ENCODE results near the gene FXR2.
"Not testable (repeated sequence)": the region's sequence is repeated elsewhere in the genome, so short reads cannot be mapped to it uniquely, and the experiment has no call there.

Gene FXR2

DNA sequence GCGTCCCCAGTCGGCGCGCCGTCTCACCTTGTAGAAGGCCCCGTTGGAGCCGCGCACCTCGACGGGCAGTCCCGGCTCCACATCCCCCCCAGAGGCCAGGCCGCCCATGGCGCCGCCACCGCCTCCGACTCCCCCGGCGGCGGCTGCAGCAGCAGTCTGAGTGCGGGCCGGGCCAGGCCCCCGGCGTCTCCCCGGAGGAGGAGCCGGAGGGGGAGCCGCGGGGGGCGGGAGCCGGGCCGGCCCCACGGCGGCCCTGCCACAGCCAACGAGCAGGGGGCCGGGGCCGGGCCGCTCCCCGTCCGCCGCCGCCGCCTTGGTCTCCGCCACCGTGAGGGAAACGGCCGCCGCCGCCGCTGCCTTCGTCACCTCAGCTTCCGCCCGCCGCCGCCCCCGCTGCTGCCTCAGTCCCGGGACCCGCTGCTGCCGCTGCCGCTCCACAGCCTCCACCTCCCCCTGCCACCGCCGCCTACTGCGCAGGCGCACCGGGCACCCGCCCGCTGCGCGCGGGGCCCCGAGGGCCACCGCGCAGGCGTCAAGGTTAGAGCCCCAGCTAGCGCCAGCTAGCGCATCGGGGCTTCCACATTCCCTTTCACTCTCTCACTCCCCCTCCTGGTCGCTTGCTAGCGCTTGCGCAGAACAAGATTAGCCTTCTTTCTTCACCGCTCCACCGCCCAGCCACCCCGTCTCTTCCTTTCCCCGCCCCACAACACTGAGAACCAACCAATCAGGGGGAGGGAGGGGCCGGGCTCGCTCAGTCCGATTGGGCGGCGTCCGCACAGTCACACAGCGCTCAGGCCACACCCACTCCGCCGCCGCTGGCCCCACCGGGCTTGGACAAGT, at the start of gene FXR2:
FXR2 (minus strand) TSS at position 473 of the 840 bp plus-strand sequence; CDS start at position 108, 365 bp downstream.
- DNase-seq = peak; percentile 96 to 98

DNA sequence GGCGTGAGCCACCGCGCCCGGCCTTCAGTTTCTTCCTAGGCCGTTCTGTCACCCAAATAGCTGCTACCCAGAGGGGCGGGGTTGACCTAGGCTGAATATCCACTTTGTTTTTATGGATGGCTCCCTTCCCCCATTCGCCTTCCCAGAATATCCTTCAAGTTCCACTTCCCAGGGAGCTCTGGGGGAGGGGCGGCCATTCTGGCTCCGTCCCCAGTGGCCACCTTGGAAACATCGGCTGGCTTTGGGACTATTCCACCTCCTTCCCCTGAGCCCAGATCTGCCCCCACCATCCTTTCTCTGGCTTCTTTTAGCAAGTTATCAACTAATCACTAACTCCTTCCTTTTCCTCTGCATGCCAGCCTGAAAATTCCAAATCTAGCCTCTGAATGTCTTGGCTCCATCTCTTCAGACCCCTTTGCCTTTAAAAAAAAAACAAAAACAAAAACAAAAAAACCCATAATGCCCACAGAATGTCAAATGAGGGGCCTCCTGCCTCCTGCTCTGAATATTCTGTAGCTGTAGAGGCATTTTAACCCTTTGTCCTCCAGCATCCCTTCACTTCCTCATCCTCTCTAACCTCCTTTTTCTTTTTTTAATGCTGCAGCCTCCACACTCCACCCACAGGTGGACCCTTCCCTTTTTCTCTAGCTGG, 42.4 kb upstream of the FXR2 start:
- no peak for DNase-seq

DNA sequence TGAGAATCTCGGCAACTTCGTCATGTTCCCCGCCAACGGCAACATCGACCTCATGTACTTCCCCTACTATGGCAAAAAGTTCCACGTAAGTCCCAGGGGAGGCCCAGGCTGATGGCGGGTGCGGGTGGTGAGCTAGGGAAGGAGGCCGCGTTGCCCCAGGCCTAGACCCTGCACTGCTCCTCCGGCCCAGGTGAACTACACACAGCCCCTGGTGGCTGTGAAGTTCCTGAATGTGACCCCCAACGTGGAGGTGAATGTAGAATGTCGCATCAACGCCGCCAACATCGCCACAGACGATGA, 40.8 kb upstream of the FXR2 start:
- no peak for DNase-seq

DNA sequence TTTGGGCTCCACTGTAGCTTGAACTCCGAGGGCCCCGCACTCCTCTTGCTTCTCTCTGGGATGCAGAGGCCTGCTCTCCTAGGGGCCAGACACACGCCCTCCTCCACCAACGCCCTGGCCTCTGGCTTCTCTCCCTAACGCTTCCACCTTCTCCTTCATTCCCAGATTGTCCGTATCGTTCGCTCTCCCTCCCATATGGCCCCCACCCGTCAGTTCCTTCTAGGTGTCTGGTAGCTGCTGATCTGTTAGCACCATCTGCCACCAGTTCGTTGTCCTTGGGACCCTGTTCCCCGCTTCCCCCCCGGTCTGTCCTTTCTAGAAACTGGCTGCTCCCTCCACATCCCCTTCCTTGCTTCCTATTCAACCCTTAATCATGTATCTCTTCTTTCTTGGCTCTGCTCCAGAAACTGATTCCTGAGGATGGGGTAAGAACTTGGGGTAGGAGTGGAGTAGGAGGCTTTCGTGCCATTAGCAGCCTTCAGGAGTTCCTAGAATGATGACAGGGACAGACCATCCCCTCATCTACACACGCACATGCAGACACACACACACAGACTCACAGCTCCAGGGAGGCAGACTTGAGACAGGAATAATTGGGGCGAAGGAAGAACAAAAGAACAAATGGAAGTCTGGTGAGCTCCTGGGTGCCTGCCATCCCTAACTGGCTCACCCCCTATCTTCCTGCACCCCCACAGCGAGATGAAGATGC, 40.3 kb upstream of the FXR2 start:
- DNase-seq = no peak

DNA sequence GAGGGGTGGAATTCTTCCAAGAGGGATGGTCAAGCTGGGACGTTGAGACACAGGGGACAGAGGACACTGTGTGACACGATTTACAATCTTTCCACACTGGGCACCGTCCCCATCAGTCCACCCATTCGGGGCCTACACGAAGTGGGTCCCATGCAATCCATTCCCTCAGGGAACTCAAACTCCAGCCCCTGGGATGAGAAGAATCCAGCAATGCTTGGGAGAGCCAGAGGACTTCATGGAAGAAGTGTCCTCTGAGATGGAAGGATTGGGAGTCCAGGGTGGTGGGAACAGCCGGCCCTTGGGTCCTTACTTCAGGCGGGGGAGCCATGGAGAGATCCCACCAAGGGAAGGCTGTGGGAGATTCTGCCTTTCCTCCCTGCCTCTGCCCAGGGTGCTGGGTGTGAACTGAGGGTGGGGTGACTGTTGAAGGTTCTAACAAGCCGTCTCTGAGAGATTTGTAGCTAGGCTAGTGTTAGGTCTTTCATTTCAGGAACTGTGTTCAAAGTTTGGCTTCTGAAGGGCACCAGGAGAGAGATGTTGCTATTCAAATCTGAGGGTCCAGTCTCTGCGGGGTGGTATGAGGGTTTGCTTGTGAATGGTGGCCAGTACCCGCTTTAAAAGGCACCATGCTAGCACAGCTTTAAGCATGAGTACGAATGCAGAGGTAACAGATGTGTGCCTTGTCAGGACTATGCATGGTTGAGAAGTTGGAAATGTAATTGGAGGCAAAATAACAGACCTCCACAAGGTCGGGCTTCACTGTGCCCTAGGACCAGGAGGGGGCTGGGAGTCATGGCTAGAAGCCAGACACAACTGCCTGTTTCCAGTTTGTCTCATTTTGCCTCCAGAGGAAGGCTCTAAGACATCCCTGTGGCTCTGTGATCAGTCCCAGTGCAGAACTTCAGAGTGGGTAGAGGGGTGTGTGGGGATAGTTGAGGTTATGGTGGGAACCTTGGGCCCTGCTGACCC, 38.0 kb upstream of the FXR2 start:
- DNase-seq = no peak

DNA sequence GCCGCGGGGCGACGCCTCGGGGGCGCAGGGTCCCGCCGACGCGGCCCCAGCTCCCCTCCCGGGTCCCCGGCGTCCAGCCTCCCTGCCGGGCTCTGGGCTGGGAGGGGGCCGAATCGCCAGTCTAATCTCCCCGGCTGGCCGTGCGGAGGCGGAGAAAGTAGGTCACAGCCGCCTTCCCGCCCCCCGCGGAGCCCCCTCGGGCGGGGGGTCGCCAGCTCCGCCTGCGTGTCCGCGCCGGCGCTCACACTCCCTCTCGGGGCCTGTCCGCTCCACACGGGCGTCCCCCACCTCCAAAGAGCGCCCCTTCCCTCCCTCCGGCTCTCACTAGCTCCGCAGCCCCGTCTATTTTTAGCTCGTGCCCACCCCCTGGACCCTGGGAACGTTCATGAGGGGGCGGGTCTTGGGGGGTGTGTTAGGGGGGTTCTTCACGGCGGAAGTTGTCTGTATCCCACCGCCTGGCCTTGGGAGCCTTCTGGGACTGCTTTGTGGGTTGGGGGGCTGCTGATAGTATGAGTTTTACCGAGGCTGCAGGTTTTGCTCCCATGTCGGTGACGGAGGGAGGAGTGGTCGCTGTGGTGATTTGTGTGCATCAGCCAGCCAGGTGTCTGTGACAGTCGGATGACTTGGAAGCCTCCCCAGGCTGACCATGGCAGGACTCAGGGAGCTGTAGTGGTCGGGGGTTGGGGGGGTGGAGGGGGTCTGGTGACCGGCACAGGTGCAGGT, 37.1 kb upstream of the FXR2 start:
- DNase-seq = no peak

DNA sequence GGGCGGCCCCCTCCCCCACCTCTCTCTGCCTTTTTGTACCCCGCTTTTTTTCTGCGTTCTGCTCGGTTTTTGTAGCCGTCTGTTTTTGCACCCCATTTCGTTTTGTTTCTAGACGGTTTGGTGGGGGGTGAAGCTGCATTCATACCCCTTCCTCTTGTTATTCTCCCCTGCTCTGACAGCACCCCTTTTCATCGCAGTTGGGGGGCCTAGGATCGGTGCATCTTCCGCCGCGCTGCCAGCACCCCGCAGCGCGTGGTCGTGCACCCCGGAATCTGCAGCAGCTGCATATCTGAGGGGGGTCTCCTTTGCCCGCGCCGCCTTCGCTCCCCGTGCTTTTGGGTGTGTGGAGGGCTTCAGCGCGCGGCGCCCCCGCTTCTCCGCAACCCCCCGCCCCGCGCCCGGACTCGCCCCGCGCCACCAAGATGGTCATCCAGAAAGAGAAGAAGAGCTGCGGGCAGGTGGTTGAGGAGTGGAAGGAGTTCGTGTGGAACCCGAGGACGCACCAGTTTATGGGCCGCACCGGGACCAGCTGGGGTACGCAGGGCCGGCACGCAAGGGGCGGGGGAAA, 36.5 kb upstream of the FXR2 start:
- no peak for DNase-seq

DNA sequence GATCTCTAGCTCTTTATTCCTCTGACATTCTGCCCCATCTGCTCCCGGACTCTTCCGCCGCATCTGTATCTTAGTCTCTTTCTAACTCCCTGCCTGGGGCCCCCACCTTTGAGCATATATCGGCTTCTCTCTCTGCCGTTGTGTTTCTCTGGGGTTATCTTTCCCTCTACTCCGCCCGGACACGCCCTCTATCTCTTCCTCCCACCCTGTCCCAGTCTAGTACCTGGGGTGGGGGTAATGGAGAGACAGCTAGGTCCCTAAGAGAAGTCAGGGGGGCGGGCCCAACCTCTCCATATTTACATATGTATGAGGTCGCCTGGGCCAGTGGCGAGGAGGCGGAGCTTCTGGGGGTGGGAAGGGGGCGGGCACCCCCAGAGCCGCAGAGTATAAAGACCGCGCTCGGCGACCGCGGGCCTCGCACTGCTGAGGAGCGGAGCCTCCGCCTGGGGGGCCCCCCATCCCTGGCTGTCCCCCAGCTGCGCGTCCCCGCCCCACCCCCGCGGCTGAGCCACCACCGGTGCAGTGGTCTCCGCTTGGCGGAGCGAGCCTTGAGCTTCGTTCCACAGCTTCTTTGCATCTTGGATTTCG, 35.9 kb upstream of the FXR2 start, which contains the start of gene ATP1B2:
ATP1B2 (plus strand) TSS at position 418 of the 588 bp plus-strand sequence. CDS start 593 bp downstream, outside the sequence.
- DNase-seq = no peak

DNA sequence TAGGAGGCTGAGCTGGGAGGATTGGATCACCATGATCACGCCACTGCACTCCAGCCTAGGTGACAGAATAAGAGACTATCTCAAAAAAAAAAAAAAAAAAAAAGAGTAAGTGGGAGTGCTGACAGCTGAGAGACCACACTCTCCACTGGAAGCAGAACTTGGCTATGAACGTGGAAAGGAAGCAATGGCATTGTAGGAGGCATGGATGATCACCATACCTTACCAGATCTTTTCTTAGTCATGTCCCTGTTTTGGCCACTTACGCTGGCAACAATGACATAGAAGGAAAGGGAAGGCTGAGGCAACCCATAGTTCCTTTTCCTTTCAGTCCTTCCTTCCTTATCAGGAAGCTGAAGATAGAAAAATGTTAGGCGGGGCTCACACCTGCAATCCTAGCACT, 32.3 kb upstream of the FXR2 start:
- no peak for DNase-seq

DNA sequence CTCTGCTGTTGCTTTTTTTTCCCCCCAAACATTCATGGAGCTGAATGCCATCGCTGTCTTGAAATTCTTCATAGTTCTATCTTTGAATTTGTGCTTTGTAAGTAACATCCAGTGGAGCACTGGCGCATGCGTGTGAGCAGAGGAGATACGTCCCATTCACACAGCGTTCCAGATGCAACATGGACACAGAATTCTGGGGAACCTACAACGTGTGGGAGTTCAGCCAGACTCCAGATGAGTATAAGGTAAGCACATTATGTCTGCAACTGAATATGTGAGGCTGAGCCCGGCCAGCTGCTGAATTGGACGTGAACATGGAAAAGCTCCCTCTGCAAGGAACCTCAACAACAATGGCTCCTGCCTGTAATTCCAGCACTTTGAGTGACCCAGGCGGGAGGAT, 31.8 kb upstream of the FXR2 start:
- no peak for DNase-seq

DNA sequence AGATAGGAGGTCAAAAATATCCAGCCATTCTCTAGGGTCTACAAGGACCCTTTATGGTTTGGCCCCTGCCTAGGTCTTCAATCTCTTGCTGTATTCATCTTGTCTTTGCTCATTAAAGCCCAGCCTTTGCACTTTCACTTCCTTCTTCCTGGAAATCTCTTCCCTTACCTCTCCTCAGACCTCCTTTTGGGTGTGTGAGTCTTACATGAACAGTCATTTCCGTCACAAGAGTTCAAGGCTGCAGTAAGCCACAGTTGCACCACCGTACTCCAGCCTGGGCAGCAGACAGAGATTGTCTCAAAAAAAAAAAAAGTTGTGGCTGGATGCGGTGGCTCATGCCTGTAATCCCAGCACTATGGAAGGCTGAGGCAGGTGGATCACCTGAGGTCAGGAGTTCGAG, 30.1 kb upstream of the FXR2 start:
- no peak for DNase-seq

DNA sequence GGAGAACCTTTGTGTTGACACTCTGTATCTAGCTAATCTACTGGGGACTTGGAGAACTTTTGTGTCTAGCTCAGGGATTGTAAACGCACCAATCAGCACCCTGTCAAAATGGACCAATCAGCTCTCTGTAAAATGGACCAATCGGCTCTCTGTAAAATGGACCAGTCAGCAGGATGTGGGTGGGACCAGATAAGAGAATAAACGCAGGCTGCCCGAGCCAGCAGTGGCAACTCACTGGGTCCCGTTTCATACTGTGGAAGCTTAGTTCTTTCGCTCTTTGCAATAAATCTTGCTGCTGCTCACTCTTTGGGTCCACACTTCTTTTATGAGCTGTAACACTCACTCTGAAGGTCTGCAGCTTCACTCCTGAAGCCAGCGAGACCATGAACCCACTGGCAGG, 26.9 kb upstream of the FXR2 start:
- DNase-seq = not testable (repeated sequence)

DNA sequence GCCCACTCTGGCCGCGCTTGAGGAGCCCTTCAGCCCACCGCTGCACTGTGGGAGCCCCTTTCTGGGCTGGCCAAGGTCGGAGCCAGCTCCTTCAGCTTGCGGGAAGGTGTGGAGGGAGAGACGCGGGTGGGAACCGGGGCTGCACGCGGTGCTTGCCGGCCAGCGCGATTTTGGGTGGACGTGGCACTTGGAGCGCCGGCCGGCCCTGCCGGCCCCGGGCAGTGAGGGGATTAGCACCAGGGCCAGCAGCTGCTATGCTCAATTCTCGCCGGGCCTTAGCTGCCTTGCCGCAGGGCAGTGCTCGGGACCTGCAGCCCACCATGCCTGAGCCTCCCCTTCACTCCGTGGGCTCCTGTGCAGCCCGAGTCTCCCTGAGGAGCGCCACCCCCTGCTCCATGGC, 26.1 kb upstream of the FXR2 start:
- no peak for DNase-seq

DNA sequence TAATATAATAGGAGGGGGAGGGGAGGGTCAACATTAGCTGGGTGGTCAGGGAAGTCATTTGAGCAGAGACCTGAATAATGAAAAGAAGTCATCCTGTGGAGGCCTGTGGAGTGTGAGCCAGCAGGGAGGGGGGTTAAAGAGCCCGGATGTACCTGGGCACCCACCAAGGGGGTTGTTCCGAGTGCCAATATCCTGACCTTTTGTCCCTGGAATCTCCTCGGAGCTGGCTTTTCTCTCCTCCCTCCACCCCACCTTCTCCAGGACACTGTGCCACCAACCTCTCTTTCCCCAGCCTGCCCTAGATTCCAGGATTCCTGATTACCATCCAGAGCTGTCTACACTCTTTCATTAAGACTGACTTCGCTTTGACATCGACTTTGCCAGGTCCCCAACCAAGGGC, 21.5 kb upstream of the FXR2 start:
- no peak for DNase-seq

DNA sequence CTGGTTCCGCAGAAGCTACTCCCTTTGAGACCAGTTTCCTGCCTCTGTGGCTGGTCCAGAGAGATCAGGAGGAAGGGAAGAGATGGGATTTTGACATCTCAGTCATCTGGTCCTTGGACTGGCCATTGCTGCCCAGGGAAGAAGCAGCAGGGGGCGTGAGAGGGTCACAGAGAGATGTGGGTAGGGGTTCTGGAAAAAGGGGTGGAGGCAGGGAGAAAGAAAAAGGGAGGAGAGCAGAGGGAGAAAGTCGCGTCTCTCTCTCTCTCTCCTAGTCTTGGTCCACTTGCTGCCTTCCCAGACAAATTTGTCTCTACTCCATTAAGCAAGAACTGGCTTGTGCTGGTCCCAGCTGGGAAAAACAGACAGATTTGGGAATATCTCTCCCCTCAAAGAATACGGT, 19.7 kb upstream of the FXR2 start:
- DNase-seq = no peak

DNA sequence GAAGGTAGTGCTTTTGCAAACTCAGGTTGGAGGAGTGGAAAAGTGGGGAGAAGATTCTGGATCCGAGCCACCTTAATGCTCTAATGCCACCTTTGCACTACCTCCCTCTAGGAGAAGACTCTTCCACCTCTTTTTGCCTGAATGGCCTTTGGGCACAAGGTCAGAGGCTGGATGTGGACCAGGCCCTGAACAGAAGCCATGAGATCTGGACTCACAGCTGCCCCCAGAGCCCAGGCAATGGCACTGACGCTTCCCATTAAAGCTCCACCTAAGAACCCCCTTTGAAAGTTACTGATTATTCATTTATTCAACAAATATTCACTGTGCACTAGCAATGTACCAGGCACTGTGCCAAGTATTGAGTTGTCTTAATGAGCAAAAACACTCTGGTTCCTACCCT, 18.4 kb upstream of the FXR2 start:
- DNase-seq = no peak

DNA sequence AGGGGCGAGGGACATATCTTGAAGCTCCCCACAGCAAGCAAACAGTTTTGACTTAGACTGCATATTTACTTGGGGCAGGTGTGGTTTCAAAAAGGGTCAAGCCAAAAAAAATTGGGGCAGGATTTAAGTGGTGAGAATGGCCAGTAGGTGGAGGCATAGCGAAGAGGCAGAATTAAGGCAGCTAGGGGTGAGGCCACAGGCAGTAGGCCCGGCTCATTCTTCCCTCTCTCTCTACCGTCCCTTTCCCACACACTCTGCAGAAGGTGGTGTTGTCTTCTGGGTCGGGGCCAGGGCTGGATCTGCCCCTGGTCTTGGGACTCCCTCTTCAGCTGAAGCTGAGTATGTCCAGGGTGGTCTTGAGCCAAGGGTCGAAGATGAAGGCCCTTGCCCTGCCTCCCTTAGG, 17.8 kb upstream of the FXR2 start:
- DNase-seq = no peak

DNA sequence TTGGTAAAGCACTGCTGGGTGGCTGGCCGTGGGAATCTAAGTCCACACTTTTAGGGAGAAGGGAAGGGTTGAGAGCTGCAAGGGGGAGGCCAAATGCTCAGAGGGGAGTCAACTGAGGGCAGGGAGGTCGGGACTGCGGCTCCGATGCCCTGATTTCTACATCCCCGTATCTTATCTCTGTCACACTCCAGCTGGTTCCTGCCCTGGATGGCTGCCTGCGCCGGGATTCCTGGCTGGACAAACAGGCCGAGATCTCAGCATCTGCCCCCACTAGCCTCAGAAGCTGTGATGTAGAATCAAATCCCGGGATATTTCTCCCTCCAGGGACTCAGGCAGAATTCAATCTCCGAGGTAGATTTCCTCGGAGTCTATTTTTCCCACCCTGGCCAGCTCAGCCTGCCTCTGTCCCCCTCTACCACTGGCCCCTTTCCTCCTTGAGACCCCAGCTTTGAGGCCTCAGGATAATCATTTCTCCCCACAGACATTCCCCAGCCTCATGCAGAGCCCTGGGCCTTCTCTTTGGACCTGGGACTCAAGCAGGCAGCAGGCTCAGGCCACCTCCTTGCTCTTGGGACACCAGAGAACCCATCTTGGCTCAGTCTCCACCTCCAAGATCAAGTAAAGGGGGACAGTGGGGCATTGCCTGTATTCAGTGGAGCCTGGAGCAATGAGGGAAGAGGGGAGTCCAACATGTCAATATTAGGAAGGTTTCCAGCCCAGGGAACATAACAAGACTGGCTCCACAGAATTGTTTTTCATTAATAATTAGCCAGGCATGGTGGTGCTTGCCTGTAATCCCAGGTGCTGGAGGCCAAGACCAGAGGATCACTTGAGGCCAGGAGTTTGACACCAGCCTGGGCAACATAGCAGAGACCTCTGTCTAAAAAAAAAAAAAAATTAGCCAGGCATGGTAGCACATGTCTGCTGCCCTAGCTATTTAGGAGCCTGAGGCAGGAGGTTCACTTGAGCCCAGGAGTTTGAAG, 17.0 kb upstream of the FXR2 start:
- DNase-seq = no peak

DNA sequence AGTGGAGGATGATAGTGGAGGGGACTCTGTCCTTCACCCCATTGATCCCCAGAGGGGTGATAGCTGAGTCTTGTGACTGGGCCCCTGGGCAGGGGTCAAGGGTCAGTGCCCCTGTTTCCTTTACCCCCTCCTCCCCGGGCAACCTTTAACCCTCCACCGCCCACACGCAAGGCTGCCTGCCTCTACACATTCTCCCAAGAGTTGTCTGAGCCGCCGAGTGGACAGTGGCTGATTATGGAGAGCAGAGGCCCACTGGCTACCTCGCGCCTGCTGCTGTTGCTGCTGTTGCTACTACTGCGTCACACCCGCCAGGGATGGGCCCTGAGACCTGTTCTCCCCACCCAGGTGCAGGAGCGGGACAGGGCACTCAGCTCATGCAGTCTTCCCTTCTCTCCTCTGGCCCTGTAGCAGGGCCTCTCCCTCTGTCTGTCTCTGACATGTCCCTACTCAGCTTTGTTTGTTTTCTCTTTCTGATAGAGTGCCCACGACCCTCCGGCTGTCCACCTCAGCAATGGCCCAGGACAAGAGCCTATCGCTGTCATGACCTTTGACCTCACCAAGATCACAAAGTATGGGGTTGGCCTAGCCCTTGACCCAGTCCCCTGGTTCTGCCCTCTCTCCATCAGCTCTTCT, 15.4 kb upstream of the FXR2 start, which contains the start of gene SHBG:
SHBG (plus strand) TSS at position 197 of the 633 bp plus-strand sequence; CDS start at position 235, 38 bp downstream.
- DNase-seq = no peak
